G401 (cell line): ENCODE results near the gene SLC20A1. TPM values are rescaled to one million over a fixed set of nuclear protein-coding genes. Genes with fewer than 3 reads are reported as not detected.
"Not testable (repeated sequence)": the region's sequence is repeated elsewhere in the genome, so short reads cannot be mapped to it uniquely, and the experiment has no call there.

Source experiments
- DNase-seq: peaks from one replicate; pipeline ENCODE4 v3.0.0-alpha.2; 2015; ENCODE audit warnings: low spot score
- in situ Hi-C: cut with HindIII; loops from 2 replicates; pipeline ENCODE4 v1.10.0; 2016; ENCODE audit warnings: low sequenced_read_pairs, mixed read lengths
- total RNA-seq: library from RNA; depleted of rRNA; stranded (reverse); fragments of >200 nt; shearing (Covaris generic); gene quantifications from 2 replicates; pipeline ENCODE4 v1.2.3, GENCODE V29; 2014; rRNA removed

The SLC20A1 gene
- total RNA-seq, 1 experiment from 2014 or later = 125 TPM

GRCh38 chr2:112694182-112694581 is 48.4 kb downstream of the SLC20A1 start:
- DNase-seq = no peak
- in situ Hi-C loops = no loop called here

- in situ Hi-C loops = no loop called here
- no peak for DNase-seq
These were observed 53.2 kb downstream of the SLC20A1 start for GRCh38 chr2:112698834-112699515.

DNA sequence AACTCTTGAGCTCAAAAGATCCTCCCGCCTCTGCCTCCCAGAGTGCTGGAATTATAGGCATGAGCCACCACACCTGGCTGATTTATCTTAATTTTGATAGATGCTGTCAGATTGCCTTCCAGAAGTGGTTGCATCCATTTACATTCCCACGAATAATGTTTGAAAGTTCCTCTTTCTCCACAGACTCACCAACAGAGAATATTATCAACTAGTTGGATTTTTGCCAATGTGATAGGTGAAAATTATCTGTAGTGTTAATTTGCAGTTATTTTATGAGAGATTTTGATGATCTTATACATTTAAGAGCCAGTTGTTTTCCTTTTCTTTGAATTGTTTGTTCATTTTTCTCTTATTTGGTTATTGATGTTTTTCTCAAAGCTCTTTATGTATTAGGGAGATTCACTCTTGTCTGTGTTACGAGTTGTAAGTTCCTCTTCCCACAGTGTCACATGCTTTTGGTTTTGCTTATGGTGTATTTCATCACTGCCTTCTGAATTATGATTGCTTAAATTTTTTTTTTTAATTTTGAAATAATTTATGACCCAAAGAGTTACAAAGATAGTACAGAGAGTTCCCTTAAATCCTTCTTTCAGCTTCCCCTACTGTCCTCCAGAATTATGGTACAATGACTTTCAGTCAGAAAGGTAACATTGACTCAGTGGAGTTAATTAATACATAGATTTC is 54.4 kb downstream of the SLC20A1 start:
- in situ Hi-C loops = no loop called here
- no peak for DNase-seq

- no peak for DNase-seq
- in situ Hi-C loops = no loop called here
These were observed 55.3 kb downstream of the SLC20A1 start for GRCh38 chr2:112701052-112701451.

- no peak for DNase-seq
- in situ Hi-C loops = no loop called here
These were observed 57.9 kb downstream of the SLC20A1 start for GRCh38 chr2:112703684-112704083.

GRCh38 chr2:112705575-112705974 is 59.8 kb downstream of the SLC20A1 start:
- in situ Hi-C loops = no loop called here

GRCh38 chr2:112706170-112706664 is 60.5 kb downstream of the SLC20A1 start:
- no peak for DNase-seq
- in situ Hi-C loops = no loop called here

More at GRCh38 chr2:112705575-112705974, 59.8 kb downstream of the SLC20A1 start:
- DNase-seq = no peak

GRCh38 chr2:112706947-112707346 is 61.2 kb downstream of the SLC20A1 start:
- in situ Hi-C loops, DNase-seq: not testable (repeated sequence)

DNA sequence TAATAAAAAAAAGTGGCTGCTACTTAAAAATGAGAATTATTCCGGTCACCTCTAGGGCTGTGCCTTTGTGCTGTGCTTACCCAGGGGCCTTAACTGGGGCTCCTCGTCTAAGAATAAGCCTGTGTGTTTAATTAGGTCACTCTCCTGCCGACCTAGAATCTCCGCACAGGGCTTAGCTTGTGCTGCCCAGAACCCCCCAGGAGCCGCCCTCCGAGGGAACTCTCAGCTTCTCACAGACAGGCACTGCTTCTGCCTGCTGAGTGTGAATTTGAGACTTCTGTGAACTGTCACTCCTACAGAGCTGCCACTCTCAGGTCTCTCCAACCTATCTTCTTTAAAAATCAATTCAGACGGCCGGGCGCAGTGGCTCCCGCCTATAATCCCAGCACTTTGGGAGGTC is 63.2 kb downstream of the SLC20A1 start:
- DNase-seq = peak; percentile 17
- in situ Hi-C loops = no loop called here

DNA sequence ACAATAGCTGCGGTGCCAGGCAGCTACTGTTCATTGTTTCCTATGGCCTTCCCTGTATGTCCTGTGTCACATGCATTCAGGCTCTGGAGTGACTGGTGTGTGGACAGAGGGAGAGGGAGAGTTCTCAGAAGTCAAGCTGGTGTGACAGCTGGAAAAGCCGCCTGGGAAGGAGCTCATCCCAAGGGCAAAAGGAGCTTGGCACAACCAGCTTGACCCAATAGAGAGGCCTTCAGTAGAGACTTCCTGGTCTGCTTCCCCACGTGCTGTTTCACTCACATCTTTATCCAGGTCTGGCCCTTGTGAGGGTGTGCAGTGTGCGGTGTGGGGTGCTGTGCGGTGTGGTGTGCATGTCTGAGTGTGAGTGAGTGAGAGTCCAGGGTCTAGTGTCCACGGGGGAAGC is 64.0 kb downstream of the SLC20A1 start:
- no peak for DNase-seq
- in situ Hi-C loops = no loop called here

DNA sequence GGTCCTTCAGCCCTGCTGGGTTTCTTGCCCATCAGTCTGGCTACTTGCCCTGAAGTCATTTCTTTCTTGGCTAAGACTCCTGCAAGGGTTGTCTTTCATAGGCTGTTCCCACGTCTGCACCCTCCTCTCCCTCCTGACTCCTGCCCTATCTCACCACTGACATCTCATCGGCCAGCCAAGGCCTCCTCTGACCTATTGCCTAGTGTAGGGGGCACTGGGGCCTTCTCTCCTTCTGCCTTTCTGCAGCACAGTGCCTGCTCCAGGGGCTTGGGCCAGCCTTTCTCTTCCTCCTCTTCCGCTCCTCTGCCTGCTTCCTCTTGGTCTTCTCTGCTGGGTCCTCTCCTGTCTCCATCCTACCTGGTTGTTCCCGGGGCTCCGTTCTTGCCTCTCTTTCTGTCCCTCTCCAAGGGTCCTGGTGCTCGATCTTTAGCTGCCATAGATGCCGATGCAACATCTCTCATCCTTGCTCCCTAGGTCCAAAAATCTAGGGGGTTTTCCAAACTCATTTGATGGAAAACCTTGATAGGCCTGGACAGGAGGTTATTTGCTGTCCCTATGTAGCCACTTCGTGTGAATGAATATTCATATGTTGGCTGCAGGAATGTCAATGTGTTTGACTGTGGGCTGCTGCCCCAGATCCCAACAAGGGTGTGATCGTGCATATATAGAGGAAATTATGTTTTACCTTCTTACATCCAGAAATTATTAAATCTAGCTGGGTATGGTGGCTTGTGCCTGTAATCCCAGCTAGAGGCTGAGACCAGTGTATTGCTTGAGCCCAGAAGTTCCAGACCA is 65.4 kb downstream of the SLC20A1 start:
- in situ Hi-C loops = no loop called here
- DNase-seq = no peak

- in situ Hi-C loops = no loop called here
These were observed 66.7 kb downstream of the SLC20A1 start for GRCh38 chr2:112712465-112712864.

DNA sequence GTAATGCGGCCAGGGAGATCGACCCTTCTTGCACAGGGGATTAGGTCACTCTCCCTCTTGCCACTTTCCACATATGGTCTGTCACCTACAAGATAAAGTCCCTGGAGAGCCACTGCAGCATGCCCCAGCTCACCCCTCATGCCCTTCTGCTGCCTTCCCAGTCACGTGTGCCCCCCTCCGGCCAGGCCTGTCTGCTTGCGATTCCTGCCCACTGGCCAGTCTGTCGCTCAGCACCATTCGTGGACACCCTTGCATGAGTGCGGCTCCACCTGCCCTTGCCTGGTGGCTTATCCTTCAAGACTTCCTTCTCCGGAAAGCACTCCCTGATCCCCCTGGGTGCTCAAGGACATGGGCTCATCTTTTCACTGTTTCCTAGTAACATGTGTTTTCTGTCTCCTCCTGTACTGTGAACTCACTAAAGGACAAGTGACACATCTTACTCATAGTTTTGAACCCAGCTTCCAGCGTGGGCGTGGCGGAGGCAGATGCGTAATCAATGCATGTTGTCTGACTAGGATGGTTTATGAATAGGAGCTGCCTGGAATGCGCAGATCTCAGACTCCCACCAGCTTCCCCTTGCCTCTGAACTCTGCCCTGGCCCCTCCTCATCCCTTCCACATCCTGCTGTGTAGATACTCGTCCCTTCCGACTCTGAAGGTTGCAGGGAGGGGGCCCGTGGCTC is 67.3 kb downstream of the SLC20A1 start:
- DNase-seq = no peak
- in situ Hi-C loops = no loop called here

More at GRCh38 chr2:112712465-112712864, 66.7 kb downstream of the SLC20A1 start:
- no peak for DNase-seq

Other genes starting within 250 kb of the SLC20A1 start
- 3.8 and 9.7 TPM in 2 replicates for gene RGPD8, start 212.3 kb upstream of the SLC20A1 start, total RNA-seq
- 85.4 and 96.2 TPM in 2 replicates for gene TTL, start 163.8 kb upstream of the SLC20A1 start, total RNA-seq
- gene POLR1B, start 103.5 kb upstream of the SLC20A1 start, total RNA-seq = 26.3 and 44.3 TPM in 2 replicates
- gene CHCHD5, start 61.3 kb upstream of the SLC20A1 start, total RNA-seq = 10.8 and 19.2 TPM in 2 replicates
- not detected in 2 replicates for gene NT5DC4, start 75.1 kb downstream of the SLC20A1 start, total RNA-seq
- gene CKAP2L, start 118.7 kb downstream of the SLC20A1 start, total RNA-seq = 6.5 and 7.7 TPM in 2 replicates
- gene IL1A, start 138.6 kb downstream of the SLC20A1 start, total RNA-seq = not detected in 2 replicates
- gene IL1B, start 190.8 kb downstream of the SLC20A1 start, total RNA-seq = not detected in 2 replicates